WTC11 (cell line): Measurements from ENCODE around the gene UCHL1. TPM values are rescaled to one million over a fixed set of nuclear protein-coding genes. Genes with fewer than 3 reads are reported as not detected.
A peak's percentile ranks its signal among the peaks of the same experiment; 100 is the strongest.

Source experiments
- AFF4 ChIP-seq: sonication (generic); formaldehyde crosslinking; IDR thresholded peaks from 2 replicates; pipeline ENCODE4 v1.8.1; 2023; ENCODE audit warnings: mild to moderate bottlenecking, missing genetic modification reagents, borderline replicate concordance
- CREB1 ChIP-seq: sonication (generic); formaldehyde crosslinking; IDR thresholded peaks from 2 replicates; pipeline ENCODE4 v1.8.0; 2023; ENCODE audit warnings: mild to moderate bottlenecking, missing genetic modification reagents
- CREM ChIP-seq: sonication (generic); formaldehyde crosslinking; IDR thresholded peaks from 2 replicates; pipeline ENCODE4 v1.8.1; 2022; ENCODE audit warnings: mild to moderate bottlenecking, missing genetic modification reagents, moderate library complexity
- E2F4 ChIP-seq: sonication (generic); formaldehyde crosslinking; IDR thresholded peaks from 2 replicates; pipeline ENCODE4 v1.8.1; 2022; ENCODE audit warnings: low read depth, mild to moderate bottlenecking, moderate library complexity, missing genetic modification reagents, borderline replicate concordance
- ERG ChIP-seq: fragments of 250-450 bp; sonication (Bioruptor Pico); IDR thresholded peaks from 2 replicates; pipeline ENCODE4 v1.8.0; 2021; ENCODE audit warnings: mild to moderate bottlenecking
- ETV6 ChIP-seq: sonication (generic); formaldehyde crosslinking; IDR thresholded peaks from 2 replicates; pipeline ENCODE4 v1.8.1; 2022; ENCODE audit warnings: mild to moderate bottlenecking, missing genetic modification reagents
- FOXJ3 ChIP-seq: sonication (generic); formaldehyde crosslinking; IDR thresholded peaks from 2 replicates; pipeline ENCODE4 v1.9.0; 2021; ENCODE audit warnings: missing genetic modification reagents, mild to moderate bottlenecking, borderline replicate concordance
- GABPB1 ChIP-seq: sonication (generic); formaldehyde crosslinking; IDR thresholded peaks from 2 replicates; pipeline ENCODE4 v1.8.1; 2023; ENCODE audit warnings: mild to moderate bottlenecking, missing genetic modification reagents
- GRHL2 ChIP-seq: fragments of 250-450 bp; sonication (Bioruptor Pico); IDR thresholded peaks from 2 replicates; pipeline ENCODE4 v1.8.0; 2022; ENCODE audit warnings: mild to moderate bottlenecking, moderate library complexity; ENCODE audit not compliant: insufficient replicate concordance, severe bottlenecking
- HMGXB4 ChIP-seq: sonication (generic); formaldehyde crosslinking; IDR thresholded peaks from 2 replicates; pipeline ENCODE4 v1.8.1; 2023; ENCODE audit warnings: mild to moderate bottlenecking, moderate library complexity, missing genetic modification reagents
- MAX ChIP-seq: sonication (generic); formaldehyde crosslinking; IDR thresholded peaks from 2 replicates; pipeline ENCODE4 v1.8.0; 2022; ENCODE audit warnings: mild to moderate bottlenecking, missing genetic modification reagents
- MXD4 ChIP-seq: fragments of 250-450 bp; sonication (Bioruptor Pico); IDR thresholded peaks from 2 replicates; pipeline ENCODE4 v1.8.0; 2021; ENCODE audit warnings: mild to moderate bottlenecking, moderate library complexity, borderline replicate concordance
- NFYB ChIP-seq: sonication (generic); formaldehyde crosslinking; conservative IDR thresholded peaks from 2 replicates; pipeline ENCODE4 v1.8.0; 2022; ENCODE audit warnings: low read depth, missing genetic modification reagents
- PRRX2 ChIP-seq: fragments of 250-450 bp; sonication (Bioruptor Pico); IDR thresholded peaks from 2 replicates; pipeline ENCODE4 v1.8.0; 2021; ENCODE audit warnings: mild to moderate bottlenecking
- TCF7 ChIP-seq: sonication (generic); formaldehyde crosslinking; IDR thresholded peaks from 2 replicates; pipeline ENCODE4 v1.8.0; 2022; ENCODE audit warnings: mild to moderate bottlenecking, low read depth, missing genetic modification reagents, moderate library complexity
- USF2 ChIP-seq: sonication (generic); formaldehyde crosslinking; IDR thresholded peaks from 2 replicates; pipeline ENCODE4 v1.8.1; 2023; ENCODE audit warnings: mild to moderate bottlenecking, missing genetic modification reagents, moderate library complexity
- ZMAT4 ChIP-seq: fragments of 250-450 bp; sonication (Bioruptor Pico); IDR thresholded peaks from 2 replicates; pipeline ENCODE4 v1.9.0; 2021; ENCODE audit warnings: mild to moderate bottlenecking
- ZNF138 ChIP-seq: sonication (generic); formaldehyde crosslinking; conservative IDR thresholded peaks from 2 replicates; pipeline ENCODE4 v1.8.1; 2022; ENCODE audit warnings: mild to moderate bottlenecking, moderate library complexity, missing genetic modification reagents
- ZNF219 ChIP-seq: sonication (generic); formaldehyde crosslinking; IDR thresholded peaks from 2 replicates; pipeline ENCODE4 v1.8.0; 2023; ENCODE audit warnings: missing genetic modification reagents, mild to moderate bottlenecking, borderline replicate concordance
- ZNF317 ChIP-seq: sonication (generic); formaldehyde crosslinking; IDR thresholded peaks from 2 replicates; pipeline ENCODE4 v1.8.1; 2023; ENCODE audit warnings: low read depth, mild to moderate bottlenecking, moderate library complexity, missing genetic modification reagents, borderline replicate concordance
- ZNF416 ChIP-seq: fragments of 250-450 bp; sonication (Bioruptor Pico); IDR thresholded peaks from 2 replicates; pipeline ENCODE4 v1.9.0; 2021; ENCODE audit warnings: mild to moderate bottlenecking, inconsistent platforms
- ZNF532 ChIP-seq: fragments of 250-450 bp; sonication (Bioruptor Pico); IDR thresholded peaks from 2 replicates; pipeline ENCODE4 v1.9.0; 2021; ENCODE audit warnings: mild to moderate bottlenecking, borderline replicate concordance
- total RNA-seq: library from RNA; stranded (reverse); gene quantifications from 3 replicates; pipeline ENCODE4 v1.2.3, GENCODE V29; 2021

The UCHL1 gene
- total RNA-seq, 1 experiment from 2014 or later, result 548 TPM

- TF ChIP-seq HMGXB4 (no peak; the same call in 1 of the 2 replicates), PRRX2 (CRISPR knock-in tag) (no peak; the same call in 1 of the 2 replicates), ZMAT4 (peak; percentile 73; the same call in 1 of the 2 replicates), ETV6 (peak; percentile 81; the same call in 1 of the 2 replicates), GRHL2 (CRISPR knock-in tag) (no peak), ZNF532 (CRISPR knock-in tag) (0 out of 2 replicates have a peak, but pooled peaks have one; percentile 70), FOXJ3 (no peak), AFF4 (CRISPR knock-in tag) (peak; percentile 52), GABPB1 (CRISPR knock-in tag) (no peak), MAX (peak; percentile 53; the same call in 1 of the 2 replicates), CREM (CRISPR knock-in tag) (peak; percentile 78), CREB1 (CRISPR knock-in tag) (0 out of 2 replicates have a peak, but pooled peaks have one; percentile 38), TCF7 (no peak), ZNF317 (CRISPR knock-in tag) (0 out of 2 replicates have a peak, but pooled peaks have one; percentile 55), ZNF138 (no peak), E2F4 (CRISPR knock-in tag) (no peak), ZNF416 (no peak; the same call in 1 of the 2 replicates), USF2 (CRISPR knock-in tag) (no peak), NFYB (no peak), MXD4 (CRISPR knock-in tag) (no peak), ZNF219 (CRISPR knock-in tag) (peak; percentile 43; the same call in 1 of the 2 replicates), ERG (no peak)
Measured at GRCh38 chr4:41256740-41257256, at the start of gene UCHL1 (continued).
